GM21515 (cell line): Measurements from ENCODE around the gene DCTN4.

ENCODE experiments used
- ATAC-seq: cut with Tn5 transposase; IDR thresholded peaks from one replicate; pipeline ENCODE4 v1.9.1; 2021; ENCODE audit not compliant: unreplicated experiment

The DCTN4 gene

DNA sequence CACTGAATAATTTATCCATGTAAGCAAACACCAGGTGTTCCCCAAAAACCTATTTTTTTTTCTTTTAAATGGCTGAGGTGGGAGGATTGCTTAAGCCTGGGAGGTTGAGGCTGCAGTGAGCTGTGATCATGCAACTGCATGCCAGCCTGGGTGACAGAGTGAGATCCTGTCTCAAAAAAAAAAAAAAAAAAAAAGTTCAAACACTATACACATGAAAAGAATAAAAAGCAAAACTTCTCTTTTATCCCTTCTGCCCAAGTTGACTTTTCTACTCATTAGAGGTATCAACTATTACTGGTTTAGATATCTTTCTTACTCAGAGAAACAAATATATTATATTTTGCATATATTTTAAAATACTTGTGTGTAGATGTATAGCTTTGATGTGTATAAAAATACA, 17.8 kb downstream of the DCTN4 start:
- no peak for ATAC-seq

DNA sequence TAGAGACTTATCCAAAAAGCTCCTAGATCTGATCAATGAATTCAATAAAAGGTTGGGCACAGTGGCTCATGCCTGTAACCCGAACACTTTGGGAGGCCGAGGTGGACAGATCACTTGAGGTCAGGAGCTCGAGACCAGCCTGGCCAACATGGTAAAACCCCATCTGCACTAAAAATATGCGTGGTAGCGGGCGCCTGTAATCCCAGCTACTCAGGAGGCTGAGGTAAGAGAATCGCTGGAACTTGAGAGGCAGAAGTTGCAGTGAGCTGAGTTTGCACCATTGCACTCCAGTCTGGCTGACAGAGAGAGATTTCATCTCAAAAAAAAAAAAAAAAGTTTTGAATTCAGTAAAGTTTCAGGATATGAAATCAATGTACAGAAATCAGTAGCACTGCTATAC, 20.0 kb downstream of the DCTN4 start:
- no peak for ATAC-seq

DNA sequence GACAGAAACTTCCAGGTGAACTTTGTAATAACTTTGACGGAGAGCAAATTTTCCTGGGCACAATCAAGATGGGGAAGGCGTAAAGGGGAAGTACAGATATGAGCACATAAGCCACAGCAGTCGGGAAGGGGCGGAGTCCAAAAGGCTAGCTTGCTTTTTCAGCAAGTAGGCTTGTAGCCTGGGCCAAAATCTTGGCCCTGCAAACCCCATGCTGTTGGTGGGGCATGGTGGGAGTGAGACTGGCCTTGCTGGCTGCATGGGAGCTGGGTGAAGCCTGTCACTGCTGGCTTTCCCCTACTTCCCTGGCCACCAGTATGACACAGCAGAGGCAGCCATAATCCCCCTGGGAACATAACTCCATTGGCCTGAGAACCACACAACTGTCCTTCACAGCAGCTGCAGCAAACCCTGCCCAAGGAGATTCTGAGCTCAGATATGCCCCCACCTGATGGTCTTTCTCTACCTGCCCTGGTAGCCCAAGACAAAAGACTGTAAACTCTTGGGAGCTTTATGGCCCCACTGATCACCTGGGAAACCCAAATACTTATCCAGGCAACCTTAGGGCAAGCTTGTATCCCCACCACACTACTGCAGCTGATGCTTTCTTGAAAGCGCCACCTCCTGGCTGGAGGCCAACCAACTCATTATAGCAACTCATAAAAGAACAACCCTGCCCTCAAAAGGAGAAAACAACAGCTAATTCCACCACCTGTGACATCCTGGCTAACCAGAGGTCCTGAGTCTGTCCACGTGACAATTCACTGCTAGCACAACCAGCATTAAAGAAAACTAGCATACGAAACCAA, 24.0 kb downstream of the DCTN4 start:
- ATAC-seq: peak; percentile 83

DNA sequence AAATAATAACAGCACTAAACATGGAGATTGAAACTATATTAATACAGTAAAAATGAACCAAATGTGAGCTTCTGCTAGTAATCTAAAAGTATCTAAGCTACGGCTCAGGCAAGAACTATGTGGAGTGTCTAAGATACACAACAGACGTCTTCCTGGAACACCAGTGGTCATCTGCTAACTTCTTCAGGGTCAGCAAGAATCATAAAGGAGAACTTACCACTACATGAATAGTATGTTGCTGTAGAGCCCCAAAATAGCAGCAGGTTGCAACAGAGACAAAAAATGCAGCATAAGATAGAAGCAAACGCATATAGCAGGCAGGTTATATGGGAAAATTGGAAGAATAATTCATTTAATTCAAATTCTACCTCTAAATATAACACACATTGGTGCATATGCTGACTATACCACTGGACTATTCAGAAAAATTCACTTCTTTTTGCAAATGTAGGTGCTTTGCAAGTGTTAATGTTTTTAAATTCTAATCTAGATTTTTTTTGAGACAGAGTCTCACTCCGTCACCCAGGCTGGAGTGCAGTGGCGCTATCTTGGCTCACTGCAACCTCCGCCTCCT, 27.1 kb downstream of the DCTN4 start:
- no peak for ATAC-seq

DNA sequence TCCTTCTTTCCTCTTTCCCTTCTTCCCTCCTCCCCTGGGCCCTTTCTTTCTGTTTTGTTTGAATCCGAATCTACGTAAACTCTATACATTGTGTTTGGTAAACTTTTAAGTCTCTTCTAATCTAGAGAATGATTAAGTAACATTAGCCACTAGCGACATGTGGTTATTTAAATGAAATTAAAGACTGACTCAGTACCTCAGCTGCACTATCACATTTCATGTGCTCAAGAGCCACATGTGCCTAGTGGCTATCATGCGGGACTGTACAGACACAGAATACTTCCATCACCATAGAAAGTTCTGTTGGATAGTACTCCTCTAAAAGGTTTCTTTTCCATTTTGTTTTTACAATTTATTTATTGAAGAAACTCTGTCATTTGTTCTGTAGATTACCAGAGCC, 29.0 kb downstream of the DCTN4 start:
- no peak for ATAC-seq

DNA sequence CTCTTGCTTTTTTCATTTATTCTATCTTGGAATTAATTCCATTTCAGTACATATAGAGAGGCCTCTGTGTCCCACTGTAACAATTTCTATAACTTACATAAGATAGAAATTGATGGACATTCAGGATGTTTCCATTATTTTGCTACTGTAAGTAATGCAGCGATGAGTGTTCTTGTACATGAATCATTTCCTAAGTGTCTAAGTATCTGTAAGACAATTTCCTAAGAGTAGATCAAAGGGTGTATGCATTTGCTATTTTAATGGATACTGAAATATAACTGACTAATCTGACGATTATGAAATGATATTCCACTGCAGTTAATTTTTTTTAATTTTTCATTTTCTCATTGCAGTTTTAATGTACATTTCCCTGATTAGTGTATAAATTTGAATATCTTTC, 35.0 kb downstream of the DCTN4 start:
- no peak for ATAC-seq

DNA sequence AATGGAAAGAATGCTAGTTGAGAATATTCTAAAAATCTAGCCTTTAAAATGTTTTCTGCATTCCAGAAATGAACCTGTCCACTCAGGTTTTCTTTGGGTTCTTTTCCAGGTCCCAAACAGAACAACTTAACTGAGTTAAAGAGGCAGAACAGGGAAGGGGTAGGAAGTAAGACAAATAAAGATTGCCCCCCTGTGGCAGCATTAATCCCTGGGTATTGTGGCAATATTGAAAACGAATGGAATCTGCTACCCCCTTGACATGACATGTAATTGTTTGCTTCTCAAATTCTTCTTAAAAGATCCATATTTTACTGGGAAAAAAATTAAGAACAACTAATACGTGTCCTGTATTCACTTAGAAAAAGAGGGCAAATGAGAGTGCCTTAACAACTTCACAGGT, 48.7 kb downstream of the DCTN4 start:
- ATAC-seq: no peak

DNA sequence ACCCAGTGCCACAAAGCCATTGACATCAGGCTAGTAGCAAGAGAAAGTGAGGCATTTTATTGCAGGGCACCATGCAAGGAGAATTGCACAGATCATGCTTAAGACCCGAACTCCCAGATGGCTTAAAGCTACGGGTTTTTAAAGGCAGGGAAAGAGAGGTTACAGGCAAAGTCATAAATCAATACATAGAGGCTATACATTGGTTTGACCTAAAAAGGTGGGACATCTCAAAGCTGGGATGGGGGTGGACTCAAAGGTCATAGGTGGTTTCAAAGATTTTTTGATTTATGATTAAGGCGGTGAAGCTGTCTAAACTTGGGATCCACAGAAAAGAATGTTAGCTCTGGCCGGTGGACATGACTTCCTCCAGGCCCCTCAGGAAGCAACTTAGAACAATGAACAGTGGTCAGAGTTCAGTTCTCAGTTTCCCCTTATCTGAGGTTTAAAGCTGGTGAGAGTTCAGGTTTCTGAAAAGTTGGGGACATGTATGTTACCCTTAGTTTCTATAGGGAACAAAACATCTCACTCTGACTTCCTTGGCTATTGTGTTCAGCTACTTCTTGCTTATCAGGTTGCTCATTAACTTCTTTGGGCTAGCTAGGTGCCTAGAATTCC, 51.9 kb downstream of the DCTN4 start:
- no peak for ATAC-seq

DNA sequence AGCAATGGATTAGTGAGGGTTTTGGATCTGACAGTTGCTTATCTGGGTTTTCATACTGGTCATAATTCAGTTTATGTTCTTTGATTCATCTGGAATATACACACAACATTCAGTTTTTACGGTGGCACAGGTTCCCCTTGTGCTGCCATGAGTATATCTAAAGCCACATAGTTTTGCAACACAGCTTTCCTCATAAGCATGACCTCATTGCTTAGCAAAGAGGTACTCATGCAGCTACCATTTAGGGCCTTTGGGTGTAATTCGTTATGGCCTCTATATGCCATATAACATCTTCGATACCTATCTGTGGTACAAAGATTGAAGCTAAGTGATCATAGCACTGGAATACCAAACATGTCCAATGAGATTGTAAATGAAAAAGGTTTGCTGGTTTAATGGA, 55.1 kb downstream of the DCTN4 start:
- ATAC-seq: no peak

DNA sequence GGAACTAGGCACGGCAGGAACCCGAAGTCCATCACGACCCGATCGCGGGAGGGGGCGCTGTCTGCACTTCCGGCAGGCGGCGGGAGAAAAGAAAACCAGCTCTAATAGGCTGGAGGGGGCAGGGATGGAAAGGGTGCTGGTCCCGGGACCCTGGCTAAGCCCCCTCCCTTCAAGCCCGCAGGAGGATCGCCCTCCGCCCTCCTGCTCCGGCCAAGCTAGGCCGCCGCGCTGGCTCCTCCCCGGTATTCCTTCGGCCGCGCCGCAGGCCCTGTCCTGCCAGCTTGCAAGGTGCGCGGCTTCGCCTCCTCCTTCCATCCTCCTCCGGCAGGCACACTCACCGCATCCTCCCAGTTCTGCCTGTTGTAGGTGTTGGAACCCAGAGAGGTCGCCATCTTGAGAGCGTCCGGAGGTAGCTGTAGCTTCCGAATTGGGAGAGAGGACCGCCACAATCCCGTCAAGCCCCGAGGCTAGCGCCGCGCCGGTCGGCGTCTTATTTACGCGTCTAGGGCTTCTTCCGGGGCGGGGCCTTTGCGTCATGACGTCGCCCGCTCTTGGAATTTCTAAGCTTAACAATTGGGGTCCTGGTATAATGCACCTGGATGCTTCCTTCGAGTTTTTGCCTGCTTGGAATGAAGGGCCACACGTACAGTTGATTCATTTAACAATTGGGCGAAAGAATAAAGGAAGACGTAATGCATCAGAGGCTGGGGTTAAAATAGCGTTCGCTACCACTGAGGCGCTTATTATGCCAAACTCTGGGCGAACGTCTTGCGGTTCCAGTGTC, 58.0 kb downstream of the DCTN4 start, which contains the start of gene RBM22:
TSS of gene RBM22 (minus strand) at position 469 of the 784 bp plus-strand sequence. CDS start at position 392, 77 bp downstream.
- peak; percentile 97 for ATAC-seq

DNA sequence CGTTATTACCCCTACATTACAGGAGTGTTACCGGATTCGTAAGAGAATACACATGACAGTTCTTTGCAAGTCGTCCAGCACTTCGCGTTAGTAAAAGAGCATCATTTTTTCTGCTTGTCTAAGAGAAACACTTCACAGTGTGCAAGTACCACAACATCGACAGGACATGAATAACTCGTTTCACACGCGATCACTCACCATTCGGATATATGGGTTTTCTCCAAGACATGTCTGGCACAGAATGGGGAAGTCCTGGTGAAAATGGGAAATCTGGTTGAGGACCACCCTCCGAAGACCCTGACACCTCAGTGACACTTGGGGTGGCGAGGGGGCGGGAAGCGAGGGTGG, 58.6 kb downstream of the DCTN4 start:
- no peak for ATAC-seq

DNA sequence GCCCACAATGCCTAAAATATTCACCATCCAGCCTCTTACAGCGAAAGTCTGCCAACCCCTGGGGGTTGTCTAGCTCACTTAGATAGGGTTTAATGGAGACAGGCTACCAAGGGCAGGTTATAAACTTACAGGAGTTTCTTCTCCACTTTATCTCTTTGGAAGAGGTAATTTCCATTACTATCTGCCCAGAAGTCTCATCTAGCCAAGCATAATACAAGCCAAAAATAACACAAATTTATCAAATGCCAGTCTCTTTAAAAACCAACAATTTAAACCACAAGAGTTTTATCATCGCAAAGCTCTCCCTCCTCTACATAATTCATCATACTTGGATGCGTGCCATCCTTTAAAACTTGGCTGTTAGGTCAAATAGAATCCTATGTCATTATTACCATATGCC, 64.2 kb downstream of the DCTN4 start:
- no peak for ATAC-seq

DNA sequence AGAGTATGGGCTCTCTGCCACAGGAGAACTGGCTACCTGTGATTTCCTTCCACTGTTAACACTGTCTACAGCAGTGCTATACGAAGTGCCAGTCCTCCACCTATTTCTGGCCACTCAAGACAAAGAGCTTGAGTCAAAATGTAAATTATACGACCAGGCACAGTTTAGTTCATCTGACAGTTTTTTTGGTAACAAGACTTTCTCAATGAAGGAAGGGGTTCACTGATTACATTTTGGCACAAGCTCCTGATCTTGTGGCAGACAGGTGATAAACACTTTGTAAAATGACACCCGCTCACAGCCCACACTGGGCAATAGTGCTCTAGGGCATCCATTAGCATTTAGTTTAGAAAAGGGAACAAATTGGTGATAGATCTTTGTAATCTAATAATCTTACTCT, 66.5 kb downstream of the DCTN4 start:
- ATAC-seq: no peak

DNA sequence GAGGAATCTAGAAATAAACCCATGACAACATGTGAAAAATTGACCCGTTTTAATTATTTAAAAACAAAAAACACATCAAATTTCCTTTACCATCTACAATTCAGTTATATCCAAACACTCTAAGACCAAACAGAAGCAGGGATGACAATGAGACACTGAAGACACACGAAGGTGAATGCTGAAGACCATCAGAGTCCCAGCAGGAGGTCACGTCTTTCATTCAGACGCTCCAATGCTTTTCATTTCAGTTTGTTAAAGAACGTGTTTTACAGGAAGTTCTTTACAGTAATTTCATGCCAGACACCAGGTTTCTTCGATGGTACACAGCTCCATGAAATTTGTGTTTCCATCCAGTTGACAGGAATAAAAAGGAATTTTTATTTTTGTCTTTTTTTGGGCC, 68.1 kb downstream of the DCTN4 start:
- no peak for ATAC-seq

DNA sequence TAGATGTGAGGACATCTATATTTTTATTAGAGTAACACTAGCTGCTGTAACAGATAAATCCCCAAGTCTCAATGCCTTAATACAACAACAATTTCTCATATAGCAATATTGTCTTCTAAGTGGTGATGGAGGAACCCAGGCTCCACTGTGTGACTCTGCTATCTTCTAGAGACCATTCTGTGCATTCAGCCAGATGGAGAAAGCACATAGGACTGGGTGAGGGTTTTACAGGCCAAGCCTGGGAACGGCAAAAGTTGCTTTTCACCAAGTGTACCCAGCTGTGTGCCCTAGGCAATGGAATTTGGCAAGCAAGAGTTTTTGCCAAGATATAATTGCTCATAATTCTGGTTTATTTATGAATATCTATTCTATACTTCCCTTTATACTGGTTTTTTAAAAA, 69.7 kb downstream of the DCTN4 start:
- ATAC-seq: no peak

DNA sequence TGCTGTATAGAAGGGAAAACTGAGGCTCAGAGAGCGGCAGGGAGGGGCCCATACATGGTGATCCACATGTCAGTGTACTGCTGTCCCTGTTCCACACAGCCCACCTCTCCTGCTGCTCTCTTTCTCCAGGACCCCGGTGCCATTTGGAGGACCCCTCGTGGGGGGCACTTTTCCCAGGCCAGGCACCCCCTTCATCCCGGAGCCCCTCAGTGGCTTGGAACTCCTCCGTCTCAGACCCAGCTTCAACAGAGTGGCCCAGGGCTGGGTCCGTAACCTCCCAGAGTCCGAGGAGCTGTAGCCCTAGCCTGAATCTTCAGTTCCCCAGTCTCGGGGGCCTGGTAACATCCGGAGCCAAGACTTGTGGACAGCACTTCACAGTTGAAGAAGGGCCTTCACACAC, 82.2 kb downstream of the DCTN4 start:
- ATAC-seq: no peak

DNA sequence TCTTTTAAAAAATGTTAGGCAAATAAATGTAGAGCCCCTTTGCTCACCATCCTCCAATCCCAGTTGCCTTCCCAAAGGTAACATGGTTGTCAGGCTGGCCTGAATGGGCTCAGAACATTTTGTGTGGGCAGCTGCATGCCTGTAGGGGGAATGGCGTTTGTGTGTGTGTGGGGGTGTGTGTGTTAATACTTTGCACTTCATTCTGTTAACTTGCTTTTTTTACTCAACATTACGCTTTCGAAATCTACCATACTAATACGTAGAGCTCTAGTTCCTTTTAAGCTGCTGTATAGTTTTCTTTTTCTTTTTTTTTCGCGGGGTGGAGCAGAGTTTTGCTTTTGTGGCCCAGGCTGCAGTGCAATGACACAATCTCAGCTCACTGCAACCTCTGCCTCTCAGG, 83.7 kb downstream of the DCTN4 start:
- ATAC-seq: no peak

DNA sequence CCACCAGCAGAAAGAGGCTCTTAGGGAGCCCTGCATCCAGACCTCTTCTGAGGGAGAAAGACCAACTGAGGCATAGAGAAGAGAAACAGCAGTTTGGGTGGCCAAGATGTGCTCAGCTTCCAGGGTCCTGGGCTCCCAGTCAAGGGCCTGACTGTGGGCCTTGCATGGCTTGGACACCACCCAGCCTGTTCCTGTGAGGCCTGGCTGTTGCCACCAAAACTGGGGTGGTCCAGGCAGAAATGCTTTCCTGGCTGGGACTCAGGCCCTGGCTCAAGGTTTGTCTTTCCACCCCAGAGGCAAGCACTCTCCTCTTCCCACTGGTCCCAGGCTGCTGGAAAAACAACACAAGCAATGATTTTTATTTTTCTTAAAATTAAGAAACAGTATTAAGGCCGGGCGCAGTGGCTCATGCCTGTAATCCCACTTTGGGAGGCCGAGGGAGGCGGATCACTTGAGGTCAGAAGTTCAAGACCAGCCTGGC, 84.4 kb downstream of the DCTN4 start:
- no peak for ATAC-seq

DNA sequence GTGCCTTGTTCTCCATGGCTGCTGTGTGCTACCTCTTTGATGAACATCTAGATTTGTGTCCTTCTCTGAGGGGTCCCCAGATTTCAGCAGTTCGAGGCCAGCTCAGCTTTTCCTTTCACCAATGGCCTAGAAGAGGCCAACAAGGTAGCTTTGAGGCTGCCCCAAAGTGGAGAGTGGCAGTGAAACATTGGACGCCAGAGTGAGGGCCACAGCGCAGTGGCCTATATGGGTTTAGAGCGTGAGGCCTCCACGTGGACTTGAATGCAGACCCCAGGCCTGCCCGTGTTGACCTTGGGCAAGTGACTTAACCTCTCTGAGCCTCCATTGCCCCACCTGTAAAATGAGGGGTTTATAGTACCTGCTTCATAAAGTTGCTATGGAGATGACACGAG, 85.9 kb downstream of the DCTN4 start:
- no peak for ATAC-seq

DNA sequence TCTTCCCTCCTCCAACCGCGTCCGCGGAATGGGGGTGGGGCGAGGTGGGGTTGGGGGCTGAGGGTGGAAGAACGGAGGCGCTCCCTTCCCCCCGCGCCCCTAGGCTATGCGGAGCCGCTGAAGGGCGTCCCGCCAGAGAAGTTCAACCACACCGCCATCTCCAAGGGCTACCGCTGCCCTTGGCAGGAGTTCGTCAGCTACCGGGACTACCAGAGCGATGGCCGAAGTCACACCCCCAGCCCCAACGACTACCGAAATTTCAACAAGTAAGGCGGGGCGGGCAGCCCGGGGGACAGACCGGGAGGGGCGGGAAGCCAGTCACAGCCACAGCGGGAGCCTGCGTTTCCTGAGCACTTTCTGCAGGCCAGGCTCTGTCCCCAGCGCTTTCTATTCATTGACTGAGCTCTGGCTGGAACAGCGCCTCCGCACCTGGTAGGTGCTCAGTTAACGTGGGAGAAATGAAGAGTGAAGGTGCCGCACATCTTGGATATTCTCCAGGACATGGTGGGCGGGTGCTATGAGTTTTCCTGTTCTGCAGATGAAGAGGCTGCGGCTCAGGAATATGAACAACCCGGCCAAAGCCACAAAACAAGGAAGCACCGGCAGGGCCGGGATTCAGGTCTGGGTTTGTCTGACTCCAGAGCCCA, 86.5 kb downstream of the DCTN4 start:
- ATAC-seq: no peak
